Fibroblast of lung (primary cell): ENCODE data around the gene GALNT17. TPM values are rescaled to one million over a fixed set of nuclear protein-coding genes. Genes with fewer than 3 reads are reported as not detected.

Source experiments
- DNase-seq, 2 donors: peaks; one replicate each; pipeline versions ENCODE4 v3.0.0 to v3.0.0-alpha.2; 2010; ENCODE audit warnings: low read depth in 2 of 2
- H2AFZ ChIP-seq: 2 replicates; pipeline ENCODE4 v1.5.1; 2012; ENCODE audit warnings: low read length, control low read depth, inconsistent platforms
- H3K27ac ChIP-seq: 2 replicates; pipeline ENCODE4 v1.5.1; 2011; ENCODE audit warnings: low read length, control low read depth; ENCODE audit not compliant: insufficient read depth
- H3K27me3 ChIP-seq: 2 replicates; pipeline ENCODE4 v1.5.1; 2011; ENCODE audit warnings: mild to moderate bottlenecking, low read length; ENCODE audit not compliant: control insufficient read depth, insufficient read depth
- H3K36me3 ChIP-seq: 2 replicates; pipeline ENCODE4 v1.5.1; 2011; ENCODE audit warnings: low read length; ENCODE audit not compliant: control insufficient read depth, insufficient read depth
- H3K4me1 ChIP-seq: 2 replicates; pipeline ENCODE4 v1.5.1; 2011; ENCODE audit warnings: low read length; ENCODE audit not compliant: control insufficient read depth, insufficient read depth; ENCODE audit errors: extremely low read depth
- H3K4me2 ChIP-seq: 2 replicates; pipeline ENCODE4 v1.5.1; 2011; ENCODE audit warnings: low read length, control low read depth; ENCODE audit not compliant: insufficient read depth; ENCODE audit errors: extremely low read depth
- H3K4me3 ChIP-seq, 4 experiments: fragments of 200-600 bp in 1 of 4; sonication (generic) in 1 of 4; replicated peaks in 1 of 4; 2 replicates each; pipeline ENCODE4 v1.5.1; 2011 to 2016; ENCODE audit warnings: low read length in 4 of 4, low read depth in 3 of 4, mild to moderate bottlenecking in 3 of 4, control low read depth in 2 of 4, inconsistent platforms in 1 of 4, mixed read lengths in 1 of 4; ENCODE audit not compliant: insufficient read depth in 1 of 4; ENCODE audit errors: control extremely low read depth in 1 of 4
- H3K79me2 ChIP-seq: 2 replicates; pipeline ENCODE4 v1.5.1; 2012; ENCODE audit warnings: mild to moderate bottlenecking, low read length, inconsistent platforms; ENCODE audit not compliant: control insufficient read depth, insufficient read depth
- H3K9ac ChIP-seq: 2 replicates; pipeline ENCODE4 v1.5.1; 2011; ENCODE audit warnings: mild to moderate bottlenecking, low read length, control low read depth; ENCODE audit not compliant: insufficient read depth
- H3K9me3 ChIP-seq: 2 replicates; pipeline ENCODE4 v1.5.1; 2012; ENCODE audit warnings: low read depth, low read length; ENCODE audit not compliant: control insufficient read depth, insufficient read depth
- H4K20me1 ChIP-seq: 2 replicates; pipeline ENCODE4 v1.5.1; 2011; ENCODE audit warnings: low read length; ENCODE audit not compliant: control insufficient read depth, insufficient read depth; ENCODE audit errors: extremely low read depth
- EZH2 ChIP-seq: IDR thresholded peaks from 2 replicates; pipeline ENCODE4 v1.5.1; 2012; ENCODE audit warnings: low read length, control low read depth, mild to moderate bottlenecking; ENCODE audit errors: missing control alignments
- polyA plus RNA-seq, 2 donors: library from polyadenylated mRNA; depleted of rRNA in 1 of 2; stranded (reverse) in 1 of 2; unstranded in 1 of 2; fragments of >200 nt; gene quantifications; 2 replicates each; pipeline ENCODE4 v1.2.1, GENCODE V29; 2011 to 2012; ENCODE audit warnings: missing spikeins in 1 of 2
- total RNA-seq: library from RNA; depleted of rRNA; stranded (reverse); fragments of >200 nt; gene quantifications from 2 replicates; pipeline ENCODE4 v1.2.1, GENCODE V29; 2014
- TF ChIP-seq, protein P1 (sequence below), 2 donors: IDR thresholded peaks in 1 of 2; conservative IDR thresholded peaks in 1 of 2; 1 replicate in 1 of 2; 2 replicates in 1 of 2; pipeline ENCODE4 v1.5.1; 2011 to 2012; ENCODE audit warnings: low read length in 2 of 2, control low read depth in 1 of 2, inconsistent platforms in 1 of 2, low read depth in 1 of 2, mild to moderate bottlenecking in 1 of 2

The GALNT17 gene
- total and polyA plus RNA-seq, 2 donors (not counting 1 experiment from before 2014, with no cell fraction given), result under 0.01 TPM; not detected in 1

DNA sequence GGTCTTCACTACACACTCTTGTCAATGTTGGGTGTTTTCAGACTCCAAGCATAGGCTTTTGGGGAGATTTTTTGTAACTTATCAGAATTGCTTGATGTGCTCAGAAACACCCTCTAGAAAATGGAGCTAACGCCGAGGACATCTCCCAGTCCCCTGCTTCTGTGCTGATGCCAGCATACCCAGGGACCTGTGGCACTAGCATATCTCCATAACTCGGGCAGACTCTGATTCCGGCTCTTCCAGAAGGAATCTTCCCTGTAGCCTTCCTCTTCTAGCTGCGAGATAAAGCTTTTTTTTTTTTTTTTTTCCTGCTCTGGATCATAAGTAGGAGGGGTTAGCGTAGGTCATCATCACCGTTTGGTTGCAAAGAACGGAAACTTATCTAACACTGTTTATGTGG is 434.4 kb downstream of the GALNT17 start:
- DNase-seq, result no peak
- Histone ChIP-seq H3K36me3 (no peaks in the 10 kb centered on the region), H3K9ac (no peak overlapping the region), H3K9me3 (no peaks in the 10 kb centered on the region), H3K27me3 (no peaks in the 10 kb centered on the region), H3K79me2 (no peaks in the 10 kb centered on the region), H3K4me3 (no peak overlapping the region), H3K4me2 (no peak overlapping the region), H3K4me1 (no peaks in the 10 kb centered on the region), H2AFZ (no peak overlapping the region), H4K20me1 (no peaks in the 10 kb centered on the region), H3K27ac (no peak overlapping the region)
- TF ChIP-seq, protein P1, sequence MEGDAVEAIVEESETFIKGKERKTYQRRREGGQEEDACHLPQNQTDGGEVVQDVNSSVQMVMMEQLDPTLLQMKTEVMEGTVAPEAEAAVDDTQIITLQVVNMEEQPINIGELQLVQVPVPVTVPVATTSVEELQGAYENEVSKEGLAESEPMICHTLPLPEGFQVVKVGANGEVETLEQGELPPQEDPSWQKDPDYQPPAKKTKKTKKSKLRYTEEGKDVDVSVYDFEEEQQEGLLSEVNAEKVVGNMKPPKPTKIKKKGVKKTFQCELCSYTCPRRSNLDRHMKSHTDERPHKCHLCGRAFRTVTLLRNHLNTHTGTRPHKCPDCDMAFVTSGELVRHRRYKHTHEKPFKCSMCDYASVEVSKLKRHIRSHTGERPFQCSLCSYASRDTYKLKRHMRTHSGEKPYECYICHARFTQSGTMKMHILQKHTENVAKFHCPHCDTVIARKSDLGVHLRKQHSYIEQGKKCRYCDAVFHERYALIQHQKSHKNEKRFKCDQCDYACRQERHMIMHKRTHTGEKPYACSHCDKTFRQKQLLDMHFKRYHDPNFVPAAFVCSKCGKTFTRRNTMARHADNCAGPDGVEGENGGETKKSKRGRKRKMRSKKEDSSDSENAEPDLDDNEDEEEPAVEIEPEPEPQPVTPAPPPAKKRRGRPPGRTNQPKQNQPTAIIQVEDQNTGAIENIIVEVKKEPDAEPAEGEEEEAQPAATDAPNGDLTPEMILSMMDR (conservative IDR thresholded peaks at IDR 0.05 in 1 of 2, IDR thresholded peaks at IDR 0.05 in 1 of 2; ENCODE audit: low read depth in 1 of 2, low read length in 2 of 2), result no peak
- no peak for TF ChIP-seq EZH2

GRCh38 chr7:71566991-71567390 is 435.0 kb downstream of the GALNT17 start:
- H3K4me3 ChIP-seq, result no peak overlapping the region
- no peaks in the 10 kb centered on the region for H3K27me3 ChIP-seq
- H3K4me2 ChIP-seq, result no peak overlapping the region
- no peak overlapping the region for H3K9ac ChIP-seq
- no peak for TF ChIP-seq EZH2
- TF ChIP-seq, protein P1 (conservative IDR thresholded peaks at IDR 0.05 in 1 of 2, IDR thresholded peaks at IDR 0.05 in 1 of 2; ENCODE audit: low read depth in 1 of 2, low read length in 2 of 2), result no peak
- DNase-seq, result no peak
- H3K4me1 ChIP-seq, result no peaks in the 10 kb centered on the region
- H4K20me1 ChIP-seq, result no peaks in the 10 kb centered on the region
- no peaks in the 10 kb centered on the region for H3K9me3 ChIP-seq
- H3K27ac ChIP-seq, result no peak overlapping the region
- H3K36me3 ChIP-seq, result no peaks in the 10 kb centered on the region
- no peaks in the 10 kb centered on the region for H3K79me2 ChIP-seq
- no peak overlapping the region for H2AFZ ChIP-seq

DNA sequence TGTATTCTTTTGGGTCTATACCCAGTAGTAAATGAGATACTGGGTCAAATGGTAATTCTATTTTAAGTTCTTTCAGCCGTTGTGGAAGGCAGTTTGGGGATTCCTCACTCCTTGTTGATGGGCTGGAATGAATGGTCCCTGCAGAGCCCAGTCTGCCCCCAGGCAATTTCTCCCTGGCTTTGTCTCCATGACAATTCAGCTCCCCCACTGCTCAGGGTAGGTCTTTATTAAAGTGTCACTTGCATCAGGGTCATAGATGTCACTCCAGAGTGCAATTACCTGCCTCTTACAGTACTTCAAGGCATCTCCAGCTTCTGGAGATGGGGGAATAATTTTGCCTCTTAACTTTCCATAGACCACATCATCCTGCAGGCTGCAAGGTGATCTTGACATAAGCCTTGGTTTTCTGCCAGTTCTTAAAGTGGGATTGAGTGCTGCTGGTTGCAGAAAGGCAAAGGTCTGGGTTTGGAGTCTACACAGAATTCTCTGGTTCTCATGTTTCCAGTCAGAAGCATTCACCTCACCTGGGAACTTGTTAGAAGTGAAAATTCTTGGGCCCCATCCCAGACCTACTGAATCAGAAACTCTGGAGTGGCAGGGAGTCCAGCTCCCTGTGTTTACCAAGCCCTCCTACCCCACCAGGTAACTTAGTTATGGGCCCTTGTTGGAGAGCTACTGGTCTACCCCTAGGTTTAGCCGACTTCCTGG is 442.4 kb downstream of the GALNT17 start:
- Histone ChIP-seq H3K4me1 (no peaks in the 10 kb centered on the region), H2AFZ (no peak overlapping the region), H3K9ac (no peak overlapping the region), H3K4me2 (no peak overlapping the region), H3K36me3 (no peaks in the 10 kb centered on the region), H3K79me2 (no peaks in the 10 kb centered on the region), H3K9me3 (no peaks in the 10 kb centered on the region), H3K27me3 (no peaks in the 10 kb centered on the region), H4K20me1 (no peaks in the 10 kb centered on the region), H3K4me3 (no peak overlapping the region), H3K27ac (no peak overlapping the region)
- DNase-seq, result no peak
- TF ChIP-seq EZH2, result no peak
- TF ChIP-seq, protein P1 (conservative IDR thresholded peaks at IDR 0.05 in 1 of 2, IDR thresholded peaks at IDR 0.05 in 1 of 2; ENCODE audit: low read depth in 1 of 2, low read length in 2 of 2), result no peak
